GM12878 (cell line): ENCODE measurements around the gene PKHD1. TPM values are rescaled to one million over a fixed set of nuclear protein-coding genes. Genes with fewer than 3 reads are reported as not detected.

Source experiments
- CTCF ChIP-seq, 3 experiments: IDR thresholded peaks in 2 of 3; conservative IDR thresholded peaks in 1 of 3; 2 replicates each; pipeline ENCODE4 v1.5.1; 2011; ENCODE audit warnings: low read depth in 3 of 3, low read length in 3 of 3, mild to moderate bottlenecking in 3 of 3, control low read depth in 2 of 3, moderate library complexity in 2 of 3, inconsistent platforms in 1 of 3, mixed read lengths in 1 of 3; ENCODE audit not compliant: control insufficient read depth in 2 of 3, insufficient read depth in 1 of 3; ENCODE audit errors: extremely low read depth in 1 of 3
- GABPA ChIP-seq: IDR thresholded peaks from 2 replicates; pipeline ENCODE4 v1.6.1; 2014; ENCODE audit warnings: antibody characterized with exemption, low read depth, mild to moderate bottlenecking, inconsistent platforms
- IRF5 ChIP-seq: fragments of 450-650 bp; IDR thresholded peaks from 2 replicates; pipeline ENCODE4 v1.6.1; 2017; ENCODE audit warnings: borderline replicate concordance
- MEF2A ChIP-seq: IDR thresholded peaks from 2 replicates; pipeline ENCODE4 v1.6.1; 2011; ENCODE audit warnings: low read depth, mild to moderate bottlenecking, low read length, moderate library complexity; ENCODE audit not compliant: insufficient read depth
- MLLT1 ChIP-seq: fragments of 450-650 bp; IDR thresholded peaks from 2 replicates; pipeline ENCODE4 v1.6.1; 2016; ENCODE audit warnings: mild to moderate bottlenecking
- NFXL1 ChIP-seq: fragments of 450-650 bp; IDR thresholded peaks from 2 replicates; pipeline ENCODE4 v1.6.1; 2017; ENCODE audit warnings: antibody characterized with exemption, mild to moderate bottlenecking, borderline replicate concordance
- SKIL ChIP-seq: fragments of 450-650 bp; IDR thresholded peaks from 2 replicates; pipeline ENCODE4 v1.6.1; 2017; ENCODE audit warnings: mild to moderate bottlenecking, low read depth, inconsistent platforms; ENCODE audit not compliant: poor library complexity, severe bottlenecking
- SMAD1 ChIP-seq: fragments of 450-650 bp; IDR thresholded peaks from 2 replicates; pipeline ENCODE4 v1.6.1; 2018; ENCODE audit warnings: mild to moderate bottlenecking, low read depth; ENCODE audit not compliant: partially characterized antibody
- SMC3 ChIP-seq: IDR thresholded peaks from 2 replicates; pipeline ENCODE4 v1.6.1; 2011; ENCODE audit warnings: low read length, improper control_type of control experiment, borderline replicate concordance
- SREBF1 ChIP-seq: IDR thresholded peaks from 2 replicates; pipeline ENCODE4 v1.6.1; 2012; ENCODE audit warnings: mild to moderate bottlenecking, low read length
- polyA plus RNA-seq, 11 experiments: library from polyadenylated mRNA; depleted of rRNA in 4 of 11; unstranded in 6 of 11; stranded (reverse) in 5 of 11; fragments of >200 nt; fragmentation: Nextera tagmentation in 4 of 11; fragmentation: Illumina TruSeq in 1 of 11; extraction: Ambion mirVana in 4 of 11; extraction: Trizol in 1 of 11; gene quantifications; 1 replicate in 1 of 11; 2 replicates in 10 of 11; pipeline versions ENCODE4 v1.2.1 to v1.2.3, GENCODE V29; 2011 to 2016; ENCODE audit warnings: inconsistent platforms in 2 of 11, missing spikeins in 2 of 11, low read depth in 1 of 11
- total RNA-seq, 4 experiments: library from RNA; depleted of rRNA in 3 of 4; stranded (reverse); fragments of >200 nt in 3 of 4; fragmentation: Illumina TruSeq in 1 of 4; extraction: Trizol in 1 of 4; gene quantifications; 2 replicates each; pipeline versions ENCODE4 v1.2.1 to v1.2.3, GENCODE V29; 2013 to 2021

Gene PKHD1
- total and polyA plus RNA-seq, 10 of the 15 experiments (the other 5 are each of a cell fraction or from before 2014, with no cell fraction given): under 0.01 to 0.90 (median 0.02) TPM; not detected in 1

- no peak for TF ChIP-seq MLLT1
- no peak for TF ChIP-seq GABPA
- no peak for TF ChIP-seq MEF2A
- TF ChIP-seq IRF5: no peak
- no peak for TF ChIP-seq SREBF1
- TF ChIP-seq SKIL: no peak
- TF ChIP-seq CTCF (IDR thresholded peaks at IDR 0.05 in 2 of 3, conservative IDR thresholded peaks at IDR 0.05 in 1 of 3; ENCODE audit: control insufficient read depth in 2 of 3, extremely low read depth in 1 of 3, insufficient read depth in 1 of 3, low read depth in 3 of 3, low read length in 3 of 3): no peak
- TF ChIP-seq SMAD1: no peak
- TF ChIP-seq NFXL1: no peak
- TF ChIP-seq SMC3: no peak
Observed at GRCh38 chr6:52013035-52013434, 74.4 kb downstream of the PKHD1 start (continued).
